ENCODE results near the gene OR10H4.

- TF ChIP-seq, protein P1, sequence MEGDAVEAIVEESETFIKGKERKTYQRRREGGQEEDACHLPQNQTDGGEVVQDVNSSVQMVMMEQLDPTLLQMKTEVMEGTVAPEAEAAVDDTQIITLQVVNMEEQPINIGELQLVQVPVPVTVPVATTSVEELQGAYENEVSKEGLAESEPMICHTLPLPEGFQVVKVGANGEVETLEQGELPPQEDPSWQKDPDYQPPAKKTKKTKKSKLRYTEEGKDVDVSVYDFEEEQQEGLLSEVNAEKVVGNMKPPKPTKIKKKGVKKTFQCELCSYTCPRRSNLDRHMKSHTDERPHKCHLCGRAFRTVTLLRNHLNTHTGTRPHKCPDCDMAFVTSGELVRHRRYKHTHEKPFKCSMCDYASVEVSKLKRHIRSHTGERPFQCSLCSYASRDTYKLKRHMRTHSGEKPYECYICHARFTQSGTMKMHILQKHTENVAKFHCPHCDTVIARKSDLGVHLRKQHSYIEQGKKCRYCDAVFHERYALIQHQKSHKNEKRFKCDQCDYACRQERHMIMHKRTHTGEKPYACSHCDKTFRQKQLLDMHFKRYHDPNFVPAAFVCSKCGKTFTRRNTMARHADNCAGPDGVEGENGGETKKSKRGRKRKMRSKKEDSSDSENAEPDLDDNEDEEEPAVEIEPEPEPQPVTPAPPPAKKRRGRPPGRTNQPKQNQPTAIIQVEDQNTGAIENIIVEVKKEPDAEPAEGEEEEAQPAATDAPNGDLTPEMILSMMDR (IDR thresholded peaks at IDR 0.05) = no peak
- no peak for TF ChIP-seq POLR2AphosphoS5 (IDR thresholded peaks at IDR 0.05; ENCODE audit: low read depth, low read length)
Measured at GRCh38 chr19:15905026-15905425, 43.8 kb upstream of the OR10H4 start.
